Measurements from ENCODE around the gene INPP5K.

- TF ChIP-seq GATA2 (IDR thresholded peaks at IDR 0.05; ENCODE audit: low read depth, low read length) = no peak
- TF ChIP-seq GATA3 (IDR thresholded peaks at IDR 0.05; ENCODE audit: low read depth, low read length) = no peak
These were observed 32.3 kb downstream of the INPP5K start for GRCh38 chr17:1484060-1484535.

Data from SH-SY5Y (cell line).